Smooth muscle cell (in vitro differentiated cells): ENCODE results near the gene LMCD1. TPM values are rescaled to one million over a fixed set of nuclear protein-coding genes. Genes with fewer than 3 reads are reported as not detected.

ENCODE experiments used
- DNase-seq: peaks from one replicate; lab custom pipeline; 2025; ENCODE audit not compliant: unreplicated experiment; lab: John Stamatoyannopoulos, UW
- H2AFZ ChIP-seq: fragments of 200-600 bp; sonication (generic); 2 replicates; pipeline ENCODE4 v1.6.0; 2016; ENCODE audit warnings: antibody characterized with exemption, low read depth, mild to moderate bottlenecking
- H3F3A ChIP-seq: fragments of 200-600 bp; sonication (generic); 2 replicates; pipeline ENCODE4 v1.6.0; 2017; ENCODE audit warnings: antibody characterized with exemption, low read depth
- H3K27ac ChIP-seq: fragments of 200-600 bp; sonication (generic); 2 replicates; pipeline ENCODE4 v1.5.1; 2016; ENCODE audit warnings: low read depth, mild to moderate bottlenecking
- H3K27me3 ChIP-seq: fragments of 200-600 bp; sonication (generic); 2 replicates; pipeline ENCODE4 v1.6.1; 2016; ENCODE audit warnings: low read depth, mild to moderate bottlenecking
- H3K36me3 ChIP-seq: fragments of 200-600 bp; sonication (generic); 2 replicates; pipeline ENCODE4 v1.5.1; 2016; ENCODE audit warnings: low read depth
- H3K4me1 ChIP-seq: fragments of 200-600 bp; sonication (generic); 2 replicates; pipeline ENCODE4 v1.5.1; 2016; ENCODE audit warnings: low read depth
- H3K4me2 ChIP-seq: fragments of 200-600 bp; sonication (generic); 2 replicates; pipeline ENCODE4 v1.6.0; 2016; ENCODE audit warnings: mild to moderate bottlenecking
- H3K4me3 ChIP-seq: fragments of 200-600 bp; sonication (generic); 2 replicates; pipeline ENCODE4 v1.5.1; 2016; ENCODE audit warnings: mild to moderate bottlenecking
- H3K79me2 ChIP-seq: fragments of 200-600 bp; sonication (generic); 2 replicates; pipeline ENCODE4 v1.6.0; 2016; ENCODE audit warnings: low read depth, mild to moderate bottlenecking
- H3K9ac ChIP-seq: fragments of 200-600 bp; sonication (generic); 2 replicates; pipeline ENCODE4 v1.6.0; 2016; ENCODE audit warnings: low read depth
- H3K9me3 ChIP-seq: fragments of 200-600 bp; sonication (generic); replicated peaks from 2 replicates; pipeline ENCODE4 v1.5.1; 2016; ENCODE audit warnings: low read depth
- H4K20me1 ChIP-seq: fragments of 200-600 bp; sonication (generic); 2 replicates; pipeline ENCODE4 v1.6.0; 2016; ENCODE audit warnings: low read depth
- WGBS: methylation state at CpG from one replicate; pipeline ENCODE4 v1.1.7; 2016; ENCODE audit warnings: low lambda C conversion rate; 5-methylcytosine and 5-hydroxymethylcytosine counted together
- polyA plus RNA-seq: library from polyadenylated mRNA; unstranded; fragments of >200 nt; fragmentation: Nextera tagmentation; extraction: Ambion mirVana; gene quantifications from 2 replicates; pipeline ENCODE4 v1.2.1, GENCODE V29; 2016
- total RNA-seq: library from RNA; depleted of rRNA; stranded (reverse); fragments of >200 nt; gene quantifications from 2 replicates; pipeline ENCODE4 v1.2.3, GENCODE V29; 2014
- TF ChIP-seq, protein P1 (sequence below): fragments of 200-600 bp; sonication (generic); IDR thresholded peaks from 2 replicates; pipeline ENCODE4 v1.5.1; 2017; ENCODE audit warnings: borderline replicate concordance, mild to moderate bottlenecking, antibody characterized with exemption; ENCODE audit not compliant: insufficient read depth, poor library complexity, severe bottlenecking

Gene LMCD1
- total and polyA plus RNA-seq, 2 experiments from 2014 or later = 187 to 524 TPM

DNA sequence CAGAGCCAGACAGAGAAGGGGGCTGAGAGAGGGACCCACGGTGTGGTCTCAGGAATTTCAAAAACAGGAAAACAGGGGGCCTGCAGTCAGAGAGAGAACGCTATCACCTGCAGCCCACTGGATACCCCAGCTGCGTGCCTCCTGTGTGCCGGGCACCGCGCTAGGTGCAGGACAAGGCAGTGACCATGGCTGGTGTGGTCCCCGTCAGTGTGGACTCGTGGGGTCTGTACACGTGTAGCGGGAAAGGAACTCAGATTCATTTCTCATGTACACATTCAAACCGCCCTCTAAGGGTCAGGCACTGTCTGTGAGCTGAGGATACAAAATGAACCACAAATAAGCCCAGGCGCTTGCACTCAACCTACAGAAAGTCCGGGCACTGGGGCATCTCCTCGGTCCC lies 122.1 kb downstream of the LMCD1 start:
- H3K4me3 ChIP-seq = no peak overlapping the region
- H3K27me3 ChIP-seq = no peaks in the 10 kb centered on the region
- no peak overlapping the region for H3K27ac ChIP-seq
- H3K4me2 ChIP-seq = no peak overlapping the region
- H2AFZ ChIP-seq = no peak overlapping the region
- no peak for DNase-seq
- TF ChIP-seq, protein P1, sequence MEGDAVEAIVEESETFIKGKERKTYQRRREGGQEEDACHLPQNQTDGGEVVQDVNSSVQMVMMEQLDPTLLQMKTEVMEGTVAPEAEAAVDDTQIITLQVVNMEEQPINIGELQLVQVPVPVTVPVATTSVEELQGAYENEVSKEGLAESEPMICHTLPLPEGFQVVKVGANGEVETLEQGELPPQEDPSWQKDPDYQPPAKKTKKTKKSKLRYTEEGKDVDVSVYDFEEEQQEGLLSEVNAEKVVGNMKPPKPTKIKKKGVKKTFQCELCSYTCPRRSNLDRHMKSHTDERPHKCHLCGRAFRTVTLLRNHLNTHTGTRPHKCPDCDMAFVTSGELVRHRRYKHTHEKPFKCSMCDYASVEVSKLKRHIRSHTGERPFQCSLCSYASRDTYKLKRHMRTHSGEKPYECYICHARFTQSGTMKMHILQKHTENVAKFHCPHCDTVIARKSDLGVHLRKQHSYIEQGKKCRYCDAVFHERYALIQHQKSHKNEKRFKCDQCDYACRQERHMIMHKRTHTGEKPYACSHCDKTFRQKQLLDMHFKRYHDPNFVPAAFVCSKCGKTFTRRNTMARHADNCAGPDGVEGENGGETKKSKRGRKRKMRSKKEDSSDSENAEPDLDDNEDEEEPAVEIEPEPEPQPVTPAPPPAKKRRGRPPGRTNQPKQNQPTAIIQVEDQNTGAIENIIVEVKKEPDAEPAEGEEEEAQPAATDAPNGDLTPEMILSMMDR = no peak
- H3K9ac ChIP-seq = no peak overlapping the region
- no peaks in the 10 kb centered on the region for H3K79me2 ChIP-seq
- H3K36me3 ChIP-seq = no peaks in the 10 kb centered on the region
- H3K4me1 ChIP-seq = peaks cover 5% of the 10 kb centered on the region
- H3K9me3 ChIP-seq = no peaks in the 10 kb centered on the region
- 94% methylated on average over 14 of the region's 14 CpGs for WGBS
- H4K20me1 ChIP-seq = no peaks in the 10 kb centered on the region
- H3F3A ChIP-seq = no peaks in the 10 kb centered on the region

Other genes starting within 250 kb of the LMCD1 start
- gene SSUH2, start 143.0 kb downstream of the LMCD1 start, total RNA-seq = 0.09 TPM in 1 of 2 replicates, not detected in the other
- not detected in 2 replicates for gene SSUH2, start 143.0 kb downstream of the LMCD1 start, polyA plus RNA-seq
- gene CAV3, start 232.0 kb downstream of the LMCD1 start, total RNA-seq = not detected in 2 replicates
- gene CAV3, start 232.0 kb downstream of the LMCD1 start, polyA plus RNA-seq = not detected in 2 replicates